DMS 273 (cell line): ENCODE measurements around the gene RHBDF1.
A peak's percentile ranks its signal among the peaks of the same experiment; 100 is the strongest.
"Not testable (repeated sequence)": the region's sequence is repeated elsewhere in the genome, so short reads cannot be mapped to it uniquely, and the experiment has no call there.

ENCODE experiments used
- DNase-seq: peaks from one replicate; lab custom pipeline; 2025; ENCODE audit not compliant: unreplicated experiment; lab: John Stamatoyannopoulos, UW

RHBDF1 gene

DNA sequence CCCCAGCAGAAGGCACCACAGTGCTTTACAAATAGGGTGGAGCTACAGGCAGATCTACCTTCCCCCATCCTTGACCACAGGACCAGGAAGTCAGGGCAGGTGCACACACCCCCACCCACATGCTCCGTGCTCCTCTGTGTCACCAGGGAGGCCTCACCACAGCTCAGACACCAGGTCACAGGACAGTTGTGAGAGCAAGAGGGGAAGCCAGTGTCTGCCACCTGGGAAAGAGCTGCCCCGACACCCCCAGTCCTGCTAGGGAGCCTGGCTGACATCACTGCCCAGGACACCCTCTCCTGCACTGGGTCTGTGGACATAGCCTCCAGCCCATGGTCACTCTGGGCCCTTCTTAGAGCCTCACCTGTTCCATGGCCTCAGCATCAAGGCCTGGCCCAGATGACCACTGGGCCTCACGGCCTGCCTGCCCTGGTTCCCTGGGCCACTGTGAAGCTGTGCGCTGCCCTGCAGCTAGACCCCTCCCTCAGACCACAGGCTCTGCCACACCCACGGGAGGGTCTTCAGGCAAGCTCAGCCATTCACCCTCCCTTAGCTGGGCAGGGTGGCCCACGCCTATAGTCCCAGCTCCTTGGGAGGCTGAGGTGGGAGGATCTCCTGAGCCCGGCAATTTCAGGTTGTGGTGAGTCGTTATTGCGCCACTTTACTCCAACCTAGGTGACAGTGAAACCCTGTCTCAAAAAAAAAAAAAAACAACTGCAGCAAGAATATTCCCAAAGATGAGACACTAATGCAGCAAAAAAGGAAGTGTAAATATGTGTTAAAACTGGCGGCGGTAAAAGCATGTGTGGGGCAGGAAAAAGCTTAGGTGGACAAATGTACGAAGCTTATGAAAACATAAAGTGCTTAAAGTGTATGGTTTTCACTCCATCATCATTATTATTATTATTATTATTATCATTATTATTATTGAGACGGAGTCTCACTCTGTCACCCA lies 33.2 kb downstream of the RHBDF1 start:
- no peak for DNase-seq

DNA sequence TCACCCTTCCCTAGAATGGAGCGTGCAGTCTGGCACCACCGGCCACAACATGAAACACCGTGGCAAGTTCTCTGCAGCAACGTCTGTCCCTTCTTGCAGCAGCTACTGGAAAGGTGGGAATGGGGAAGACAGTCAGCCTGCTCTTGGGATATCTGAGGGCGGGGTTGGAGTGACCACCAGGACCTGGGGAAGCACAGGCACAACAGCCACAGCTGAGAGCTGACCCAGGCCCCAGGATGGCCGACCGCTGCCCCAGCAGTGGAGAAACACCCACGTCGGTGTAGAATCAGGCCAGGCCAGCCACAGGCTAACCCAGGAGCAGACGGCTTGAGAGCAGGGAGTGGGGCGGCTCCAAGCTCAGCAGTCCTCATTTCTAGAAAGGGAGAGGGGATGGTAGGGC lies 34.2 kb downstream of the RHBDF1 start:
- DNase-seq, result not testable (repeated sequence)

DNA sequence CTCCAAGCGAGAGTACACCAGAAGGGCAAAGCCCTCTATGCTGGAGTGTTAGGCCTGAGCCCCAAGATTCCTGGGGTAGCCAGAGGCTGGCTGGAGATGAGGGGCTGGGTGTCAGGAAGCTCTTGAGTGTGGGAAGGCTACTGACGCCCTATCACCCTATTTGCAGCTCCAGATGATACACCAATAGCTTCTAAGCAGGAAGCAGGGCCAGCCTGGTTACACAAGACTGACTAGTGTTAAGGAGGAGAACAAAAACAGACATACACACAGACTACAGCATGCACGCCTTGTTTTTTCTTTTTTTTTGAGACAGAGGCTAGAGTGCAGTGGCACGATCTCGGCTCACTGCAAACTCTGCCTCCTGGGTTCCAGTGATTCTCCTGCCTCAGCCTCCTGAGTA lies 34.9 kb downstream of the RHBDF1 start:
- no peak for DNase-seq

DNA sequence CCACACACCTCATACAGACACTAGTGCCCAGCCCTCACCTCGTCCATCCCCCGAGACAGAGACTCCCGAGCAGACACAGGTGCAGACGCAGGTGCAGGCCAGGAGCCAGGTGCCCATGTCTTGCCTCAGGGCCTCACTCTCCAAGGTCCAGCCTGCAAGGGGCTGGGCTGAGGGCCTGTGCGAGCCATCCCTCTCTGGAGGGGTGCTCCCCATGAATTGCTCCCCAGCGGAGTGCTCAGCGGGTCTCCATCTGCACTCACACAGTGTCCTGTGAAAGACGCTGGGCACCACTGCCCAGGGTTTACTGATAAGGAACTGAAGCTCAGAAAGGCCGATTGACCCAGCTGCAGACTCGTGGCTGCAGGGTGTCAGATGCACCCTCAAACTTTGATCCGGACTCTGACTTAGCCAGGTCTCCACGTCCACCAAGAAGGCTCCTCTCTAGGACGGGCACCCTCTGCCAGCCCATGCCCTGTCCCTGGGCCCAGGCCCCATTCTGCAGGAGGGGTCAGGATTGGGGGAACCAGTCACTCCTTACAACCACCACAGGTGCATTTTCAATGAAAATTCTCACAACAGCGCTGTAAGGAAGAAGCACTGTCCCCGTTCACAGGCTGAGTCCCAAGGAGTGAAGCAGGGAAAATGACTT lies 36.0 kb downstream of the RHBDF1 start:
- no peak for DNase-seq

DNA sequence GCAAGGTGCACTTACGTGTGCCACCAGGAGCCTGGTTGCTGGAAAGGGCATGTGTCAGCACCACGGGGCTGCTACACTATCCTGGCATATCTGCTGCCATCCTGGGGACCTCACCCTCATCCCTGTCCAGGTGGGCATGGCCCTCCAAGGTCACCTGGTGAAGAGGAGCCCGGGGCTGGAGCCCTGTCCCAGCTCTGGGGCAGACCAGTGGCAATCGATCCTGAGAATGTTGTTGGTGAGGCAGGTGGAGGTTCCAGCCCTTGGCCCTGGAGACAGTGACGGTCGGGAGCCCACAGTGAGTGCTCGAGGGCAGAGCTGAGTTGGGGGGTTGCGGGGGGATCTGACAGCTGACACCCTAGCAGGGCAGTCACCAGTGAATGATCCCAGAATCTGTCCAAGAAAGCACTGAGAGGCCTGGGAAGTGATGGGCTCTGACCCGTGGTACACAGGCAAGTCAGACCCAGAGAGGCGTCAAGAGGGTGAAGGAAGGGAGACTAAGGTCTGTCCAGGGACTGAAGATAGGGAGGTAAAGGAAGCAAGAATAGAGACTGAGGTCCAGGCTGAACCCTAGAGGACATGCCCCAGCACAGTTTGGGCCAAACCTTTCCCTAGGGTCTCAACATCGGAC lies 36.6 kb downstream of the RHBDF1 start:
- no peak for DNase-seq

DNA sequence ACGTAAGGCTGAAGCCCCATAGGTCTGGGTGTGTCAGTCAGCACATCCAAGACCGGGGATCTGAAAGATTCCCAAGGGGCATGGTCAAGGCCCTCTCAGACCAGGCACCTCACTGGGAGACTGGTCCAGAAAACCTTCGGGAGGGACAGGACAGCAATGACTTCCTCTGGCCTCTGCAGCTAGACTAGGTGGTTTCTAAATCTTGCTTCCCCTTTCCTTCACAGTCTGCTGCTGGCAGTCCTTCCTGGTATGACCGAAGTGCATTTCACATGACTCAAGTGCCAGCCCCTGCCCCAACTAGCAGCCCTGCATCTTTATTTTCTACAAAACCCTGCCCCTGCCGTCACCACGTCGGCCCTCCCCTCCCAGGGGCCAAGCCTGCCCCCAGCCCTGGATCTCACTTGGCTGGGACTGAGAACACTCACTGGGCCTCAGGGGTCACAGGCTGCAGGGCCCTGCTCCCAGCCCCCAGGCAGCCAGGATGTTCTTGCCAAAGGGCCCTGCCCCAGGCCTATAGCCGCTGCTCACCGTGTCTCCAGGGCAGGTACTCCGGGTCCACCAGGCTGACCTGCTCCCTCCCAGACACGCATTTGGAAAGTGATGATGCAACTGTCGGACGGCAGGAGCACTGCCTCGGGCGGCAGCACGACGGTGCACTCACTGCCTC lies 37.3 kb downstream of the RHBDF1 start:
- DNase-seq, result no peak

DNA sequence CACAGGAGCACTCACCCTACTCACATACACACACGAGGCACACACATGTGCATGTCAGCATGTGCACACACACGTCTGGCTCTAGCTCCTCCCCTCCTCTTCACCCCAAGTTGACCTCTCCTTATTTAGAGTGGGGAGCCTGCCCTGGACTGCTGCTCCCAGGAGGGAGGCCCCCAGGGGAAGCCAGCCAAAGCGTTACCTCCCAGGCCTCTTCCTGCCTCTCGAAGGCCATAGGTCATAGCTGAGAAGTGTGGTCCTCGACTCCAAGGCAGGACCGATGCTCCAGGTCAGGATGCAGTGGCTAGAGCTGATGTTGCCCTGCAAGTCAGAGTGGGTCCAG lies 37.8 kb downstream of the RHBDF1 start:
- DNase-seq, result no peak

DNA sequence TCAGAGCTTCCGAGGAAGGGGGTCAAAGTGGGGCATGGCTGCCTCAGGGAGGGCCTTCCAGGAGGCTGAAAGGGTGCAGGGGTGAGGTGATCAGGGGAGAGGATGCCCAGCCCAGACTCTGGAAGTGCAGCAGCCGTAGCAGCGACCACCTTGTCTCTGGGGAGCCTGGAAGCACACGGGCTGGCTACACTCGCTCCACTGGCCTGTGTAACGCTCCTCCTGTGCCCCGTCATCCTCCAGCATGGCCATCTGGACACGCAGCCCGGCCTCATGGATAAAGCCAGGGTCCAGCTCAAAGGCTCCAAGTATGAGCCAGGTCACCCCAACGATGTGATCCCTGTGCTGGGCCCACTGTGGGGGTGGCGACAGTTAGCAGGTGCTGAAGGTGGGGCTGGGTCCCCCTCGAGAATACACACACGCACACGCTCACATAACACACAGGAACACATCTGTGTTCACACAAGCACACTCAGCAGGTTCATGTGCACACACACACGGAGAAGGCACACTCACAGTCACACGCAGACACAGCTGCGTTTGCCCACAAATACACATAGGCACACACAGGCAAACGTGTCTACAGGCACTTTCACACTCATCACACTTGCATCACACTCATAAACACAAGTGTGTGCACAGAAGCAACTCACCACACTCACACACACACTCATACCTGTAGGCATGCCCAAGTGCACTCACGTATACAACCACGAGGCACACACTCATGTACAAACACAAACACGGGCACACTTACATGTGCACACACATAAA lies 38.4 kb downstream of the RHBDF1 start:
- no peak for DNase-seq

DNA sequence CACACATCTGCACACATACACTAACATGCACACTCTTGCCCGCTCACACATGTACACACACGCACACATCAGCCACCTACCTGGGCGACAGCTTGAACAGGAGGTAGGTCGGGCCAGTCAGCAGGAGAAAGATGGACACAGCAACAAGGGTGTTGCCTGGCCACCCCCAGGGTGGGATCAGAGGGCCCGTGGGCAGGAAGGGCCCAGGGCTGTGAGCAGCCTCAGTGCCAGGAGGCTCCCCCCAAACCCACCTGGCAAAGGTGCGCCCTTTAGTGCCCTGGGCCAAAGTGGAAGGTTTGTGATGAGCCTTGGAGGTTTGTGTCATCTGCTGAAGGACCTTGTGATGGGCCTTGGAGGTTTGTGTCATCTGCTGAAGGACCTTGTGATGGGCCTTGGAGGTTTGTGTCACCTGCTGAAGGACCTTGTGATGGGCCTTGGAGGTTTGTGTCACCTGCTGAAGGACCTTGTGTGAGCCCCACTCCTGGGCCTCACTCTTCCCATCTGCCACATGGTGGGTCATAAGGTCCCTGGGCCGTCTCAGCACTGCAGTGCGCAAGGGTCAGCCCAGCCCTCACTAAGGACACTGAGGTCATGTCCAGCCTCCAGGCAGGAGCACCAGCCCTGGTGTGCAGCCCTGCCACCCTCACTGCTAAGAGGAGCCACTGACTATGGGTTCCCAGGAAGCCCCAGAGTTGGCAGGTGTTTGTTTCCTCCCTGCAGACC lies 39.1 kb downstream of the RHBDF1 start:
- DNase-seq, result not testable (repeated sequence)

DNA sequence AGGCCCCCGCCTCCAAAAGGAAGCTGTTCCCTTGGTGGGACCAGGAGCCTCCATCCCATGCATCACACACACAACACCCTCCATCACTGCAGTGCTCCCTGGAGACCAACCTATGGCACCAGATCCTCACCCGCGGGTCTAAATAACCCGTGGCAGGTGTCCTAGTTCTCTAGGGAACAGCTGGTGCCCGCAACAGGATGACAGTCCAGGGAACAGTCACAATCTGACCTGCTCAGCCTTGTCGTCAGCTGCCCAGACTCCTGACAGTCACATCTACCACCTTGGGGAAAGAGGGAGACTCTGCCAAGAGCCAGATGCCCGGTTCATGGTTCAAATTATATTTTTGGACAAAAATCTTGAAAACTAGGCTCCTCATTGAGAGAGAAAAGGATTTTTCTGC lies 41.8 kb downstream of the RHBDF1 start:
- DNase-seq, result not testable (repeated sequence)

DNA sequence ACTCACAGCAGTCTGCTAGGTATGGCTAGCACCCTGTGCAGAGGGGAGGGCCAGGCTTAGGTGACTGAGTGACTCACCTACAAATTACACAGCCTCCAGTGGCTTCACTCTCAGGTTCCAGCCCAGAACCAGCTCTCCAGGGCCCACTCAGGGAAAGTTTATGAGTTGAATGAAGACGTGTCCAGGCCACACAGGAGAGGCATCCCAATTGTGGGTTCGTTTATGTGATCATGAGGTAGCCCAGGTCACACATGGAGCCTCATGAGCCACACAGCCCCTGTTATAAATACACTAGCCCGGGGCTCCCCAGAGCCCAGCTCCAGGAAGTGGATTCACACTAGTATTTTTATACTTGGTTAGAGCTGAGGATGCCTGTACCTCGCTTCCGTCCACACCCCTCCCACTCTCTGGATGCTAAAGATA lies 46.5 kb downstream of the RHBDF1 start:
- DNase-seq, result not testable (repeated sequence)

DNA sequence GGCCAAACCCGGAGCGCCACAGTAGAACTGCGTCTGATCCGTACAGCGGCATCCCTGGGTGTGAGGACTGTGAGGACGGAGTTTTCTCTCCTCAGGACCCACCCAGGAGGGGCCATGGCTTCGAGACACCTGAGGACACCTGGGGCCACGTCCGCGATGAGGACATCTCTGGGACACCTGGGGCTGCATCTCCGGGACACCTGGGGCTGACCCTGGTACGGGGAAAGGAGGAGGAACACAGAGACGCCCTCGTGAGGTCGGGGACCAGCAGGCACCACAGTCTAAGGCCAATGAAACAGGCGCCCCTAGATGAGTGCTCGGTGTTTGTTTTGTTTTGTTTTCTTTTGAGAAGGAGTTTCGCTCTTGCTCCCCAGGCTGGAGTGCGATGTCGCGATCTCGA lies 48.3 kb downstream of the RHBDF1 start:
- not testable (repeated sequence) for DNase-seq

DNA sequence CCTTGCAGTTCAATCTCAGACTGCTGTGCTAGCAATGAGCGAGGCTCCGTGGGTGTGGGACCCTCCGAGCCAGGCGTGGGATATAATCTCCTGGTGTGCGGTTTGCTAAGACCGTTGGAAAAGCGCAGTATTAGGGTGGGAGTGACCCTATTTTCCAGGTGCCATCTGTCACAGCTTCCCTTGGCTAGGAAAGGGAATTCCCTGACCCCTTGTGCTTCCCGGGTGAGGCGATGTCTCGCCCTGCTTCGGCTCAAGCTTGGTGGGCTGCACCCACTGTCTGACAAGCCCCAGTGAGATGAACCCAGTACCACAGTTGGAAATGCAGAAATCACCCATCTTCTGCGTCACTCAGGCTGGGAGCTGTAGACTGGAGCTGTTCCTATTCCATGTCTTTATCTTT lies 51.5 kb downstream of the RHBDF1 start:
- not testable (repeated sequence) for DNase-seq

DNA sequence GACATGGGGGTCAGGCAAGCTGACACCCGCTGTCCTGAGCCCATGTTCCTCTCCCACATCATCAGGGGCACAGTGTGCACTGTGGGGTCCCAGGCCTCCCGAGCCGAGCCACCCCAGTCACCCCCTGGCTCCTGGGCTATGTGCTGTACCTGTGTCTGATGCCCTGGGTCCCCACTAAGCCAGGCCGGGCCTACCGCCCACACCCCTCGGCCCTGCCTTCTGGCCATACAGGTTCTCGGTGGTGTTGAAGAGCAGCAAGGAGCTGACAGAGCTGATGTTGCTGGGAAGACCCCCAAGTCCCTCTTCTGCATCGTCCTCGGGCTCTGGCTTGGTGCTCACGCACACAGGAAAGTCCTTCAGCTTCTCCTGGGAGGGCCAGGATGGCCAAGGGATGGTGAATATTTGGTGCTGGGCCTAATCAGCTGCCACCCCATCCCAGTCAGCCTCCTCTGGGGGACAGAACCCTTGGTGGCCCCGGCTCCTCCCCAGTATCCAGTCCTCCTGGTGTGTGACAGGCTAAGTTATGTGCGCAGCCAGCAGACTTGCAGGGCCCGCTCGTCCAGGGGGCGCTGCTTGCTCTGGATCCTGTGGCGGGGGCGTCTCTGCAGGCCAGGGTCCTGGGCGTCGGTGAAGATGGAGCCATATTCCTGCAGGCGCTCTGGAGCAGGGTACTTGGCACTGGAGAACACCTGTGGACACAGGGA lies 55.2 kb downstream of the RHBDF1 start:
- DNase-seq, result not testable (repeated sequence)

DNA sequence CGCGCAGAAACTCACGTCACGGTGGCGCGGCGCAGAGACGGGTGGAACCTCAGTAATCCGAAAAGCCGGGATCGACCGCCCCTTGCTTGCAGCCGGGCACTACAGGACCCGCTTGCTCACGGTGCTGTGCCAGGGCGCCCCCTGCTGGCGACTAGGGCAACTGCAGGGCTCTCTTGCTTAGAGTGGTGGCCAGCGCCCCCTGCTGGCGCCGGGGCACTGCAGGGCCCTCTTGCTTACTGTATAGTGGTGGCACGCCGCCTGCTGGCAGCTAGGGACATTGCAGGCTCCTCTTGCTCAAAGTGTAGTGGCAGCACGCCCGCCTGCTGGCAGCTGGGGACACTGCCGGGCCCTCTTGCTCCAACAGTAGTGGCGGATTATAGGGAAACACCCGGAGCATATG lies 61.7 kb downstream of the RHBDF1 start:
- peak; percentile 90 for DNase-seq

DNA sequence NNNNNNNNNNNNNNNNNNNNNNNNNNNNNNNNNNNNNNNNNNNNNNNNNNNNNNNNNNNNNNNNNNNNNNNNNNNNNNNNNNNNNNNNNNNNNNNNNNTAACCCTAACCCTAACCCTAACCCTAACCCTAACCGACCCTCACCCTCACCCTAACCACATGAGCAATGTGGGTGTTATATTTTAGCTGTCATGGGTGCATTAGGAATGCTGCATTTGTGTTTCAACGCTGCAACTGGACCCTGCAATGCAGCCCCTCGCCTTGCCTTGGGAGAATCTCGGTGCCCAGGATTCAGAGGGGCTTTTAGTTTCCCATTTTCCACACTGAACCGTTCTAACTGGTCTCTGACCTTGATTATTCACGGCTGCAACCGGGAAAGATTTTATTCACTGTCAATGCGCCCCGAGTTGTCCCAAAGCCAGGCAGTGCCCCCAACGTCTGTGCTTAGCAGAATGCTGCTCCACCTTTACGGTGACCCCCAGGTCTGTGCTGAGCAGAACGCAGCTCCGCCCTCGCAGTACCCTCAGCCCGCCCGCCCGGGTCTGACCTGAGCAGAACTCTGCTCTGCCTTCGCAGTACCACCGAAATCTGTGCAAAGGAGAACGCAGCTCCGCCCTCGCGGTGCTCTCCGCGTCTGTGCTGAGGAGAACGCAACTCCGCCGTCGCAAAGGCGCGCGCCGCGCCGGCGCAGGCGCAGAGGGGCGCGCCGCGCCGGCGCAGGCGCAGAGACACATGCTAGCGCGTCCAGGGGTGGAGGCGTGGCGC lies 62.3 kb downstream of the RHBDF1 start:
- no peak for DNase-seq
